Parathyroid adenoma (tissue), 2 donors: ENCODE data around the gene POLN.

Experiments
- H2AFZ ChIP-seq: fragments of 300-600 bp; sonication (generic); one replicate; pipeline ENCODE4 v1.7.0; 2017; ENCODE audit warnings: antibody characterized with exemption, mild to moderate bottlenecking
- H3K27ac ChIP-seq: fragments of 300-600 bp; sonication (generic); one replicate; pipeline ENCODE4 v1.7.0; 2017
- H3K27me3 ChIP-seq: fragments of 300-600 bp; sonication (generic); one replicate; pipeline ENCODE4 v1.7.0; 2017; ENCODE audit warnings: low read length; ENCODE audit not compliant: control insufficient read depth, insufficient read depth
- H3K36me3 ChIP-seq: fragments of 300-600 bp; sonication (generic); one replicate; pipeline ENCODE4 v1.7.0; 2017; ENCODE audit warnings: low read length; ENCODE audit not compliant: control insufficient read depth, insufficient read depth
- H3K4me1 ChIP-seq: fragments of 300-600 bp; sonication (generic); one replicate; pipeline ENCODE4 v1.7.0; 2017; ENCODE audit warnings: control low read depth
- H3K4me2 ChIP-seq: fragments of 300-600 bp; sonication (generic); one replicate; pipeline ENCODE4 v1.7.0; 2017; ENCODE audit warnings: low read length
- H3K4me3 ChIP-seq: fragments of 300-600 bp; sonication (generic); one replicate; pipeline ENCODE4 v1.7.0; 2017; ENCODE audit warnings: low read depth, low read length
- H3K79me2 ChIP-seq: fragments of 300-600 bp; sonication (generic); one replicate; pipeline ENCODE4 v1.7.0; 2017; ENCODE audit warnings: control low read depth
- H3K9ac ChIP-seq: fragments of 300-600 bp; sonication (generic); one replicate; pipeline ENCODE4 v1.7.0; 2017; ENCODE audit warnings: mild to moderate bottlenecking
- H3K9me3 ChIP-seq: fragments of 300-600 bp; sonication (generic); one replicate; pipeline ENCODE4 v1.7.0; 2017; ENCODE audit warnings: low read length; ENCODE audit not compliant: control insufficient read depth
- CTCF ChIP-seq: fragments of 300-600 bp; sonication (generic); IDR thresholded peaks from one replicate; pipeline ENCODE4 v1.7.0; 2017; ENCODE audit warnings: antibody characterized with exemption, mild to moderate bottlenecking
- donor health status: primary hyperparathyroidism.

Gene POLN

GRCh38 chr4:2272828-2273120 is 30.9 kb upstream of the POLN start:
- Histone ChIP-seq H2AFZ (no peak overlapping the region), H3K4me1 (no peaks in the 10 kb centered on the region), H3K27me3 (no peaks in the 10 kb centered on the region), H3K27ac (no peak overlapping the region), H3K9me3 (no peaks in the 10 kb centered on the region), H3K4me3 (no peak overlapping the region), H3K4me2 (no peak overlapping the region), H3K79me2 (no peaks in the 10 kb centered on the region), H3K9ac (no peak overlapping the region), H3K36me3 (no peaks in the 10 kb centered on the region)
- no peak for TF ChIP-seq CTCF

- no peak for TF ChIP-seq CTCF
These were observed 30.3 kb upstream of the POLN start for GRCh38 chr4:2272026-2272827.

GRCh38 chr4:2271279-2272025 is 29.5 kb upstream of the POLN start:
- no peaks in the 10 kb centered on the region for H3K4me1 ChIP-seq
- no peak overlapping the region for H3K27ac ChIP-seq
- no peaks in the 10 kb centered on the region for H3K36me3 ChIP-seq
- TF ChIP-seq CTCF = no peak
- H2AFZ ChIP-seq = no peak overlapping the region
- H3K4me2 ChIP-seq = no peak overlapping the region
- H3K9ac ChIP-seq = no peak overlapping the region
- no peaks in the 10 kb centered on the region for H3K27me3 ChIP-seq
- H3K4me3 ChIP-seq = no peak overlapping the region
- H3K9me3 ChIP-seq = no peaks in the 10 kb centered on the region
- H3K79me2 ChIP-seq = no peaks in the 10 kb centered on the region

More at GRCh38 chr4:2272026-2272827, 30.3 kb upstream of the POLN start:
- H3K4me2 ChIP-seq = no peak overlapping the region
- no peaks in the 10 kb centered on the region for H3K4me1 ChIP-seq
- no peak overlapping the region for H3K27ac ChIP-seq
- H3K9ac ChIP-seq = no peak overlapping the region
- no peak overlapping the region for H3K4me3 ChIP-seq
- no peaks in the 10 kb centered on the region for H3K36me3 ChIP-seq
- no peaks in the 10 kb centered on the region for H3K79me2 ChIP-seq
- no peaks in the 10 kb centered on the region for H3K27me3 ChIP-seq
- H3K9me3 ChIP-seq = no peaks in the 10 kb centered on the region
- no peak overlapping the region for H2AFZ ChIP-seq

GRCh38 chr4:2270341-2271165 is 28.6 kb upstream of the POLN start:
- Histone ChIP-seq H3K79me2 (no peaks in the 10 kb centered on the region), H3K27me3 (no peaks in the 10 kb centered on the region), H3K36me3 (no peaks in the 10 kb centered on the region), H3K9ac (no peak overlapping the region), H3K4me2 (no peak overlapping the region), H3K9me3 (no peaks in the 10 kb centered on the region), H2AFZ (no peak overlapping the region), H3K4me3 (no peak overlapping the region), H3K27ac (no peak overlapping the region), H3K4me1 (peaks cover 3% of the 10 kb centered on the region)
- no peak for TF ChIP-seq CTCF
